GM18526 (cell line): ENCODE results near the gene HSPB6.

Experiments
- POLR2A ChIP-seq: IDR thresholded peaks from 3 replicates; pipeline ENCODE4 v1.6.1; 2011; ENCODE audit not compliant: insufficient read length; ENCODE audit errors: extremely low read depth

Gene HSPB6, protein sequence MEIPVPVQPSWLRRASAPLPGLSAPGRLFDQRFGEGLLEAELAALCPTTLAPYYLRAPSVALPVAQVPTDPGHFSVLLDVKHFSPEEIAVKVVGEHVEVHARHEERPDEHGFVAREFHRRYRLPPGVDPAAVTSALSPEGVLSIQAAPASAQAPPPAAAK

DNA sequence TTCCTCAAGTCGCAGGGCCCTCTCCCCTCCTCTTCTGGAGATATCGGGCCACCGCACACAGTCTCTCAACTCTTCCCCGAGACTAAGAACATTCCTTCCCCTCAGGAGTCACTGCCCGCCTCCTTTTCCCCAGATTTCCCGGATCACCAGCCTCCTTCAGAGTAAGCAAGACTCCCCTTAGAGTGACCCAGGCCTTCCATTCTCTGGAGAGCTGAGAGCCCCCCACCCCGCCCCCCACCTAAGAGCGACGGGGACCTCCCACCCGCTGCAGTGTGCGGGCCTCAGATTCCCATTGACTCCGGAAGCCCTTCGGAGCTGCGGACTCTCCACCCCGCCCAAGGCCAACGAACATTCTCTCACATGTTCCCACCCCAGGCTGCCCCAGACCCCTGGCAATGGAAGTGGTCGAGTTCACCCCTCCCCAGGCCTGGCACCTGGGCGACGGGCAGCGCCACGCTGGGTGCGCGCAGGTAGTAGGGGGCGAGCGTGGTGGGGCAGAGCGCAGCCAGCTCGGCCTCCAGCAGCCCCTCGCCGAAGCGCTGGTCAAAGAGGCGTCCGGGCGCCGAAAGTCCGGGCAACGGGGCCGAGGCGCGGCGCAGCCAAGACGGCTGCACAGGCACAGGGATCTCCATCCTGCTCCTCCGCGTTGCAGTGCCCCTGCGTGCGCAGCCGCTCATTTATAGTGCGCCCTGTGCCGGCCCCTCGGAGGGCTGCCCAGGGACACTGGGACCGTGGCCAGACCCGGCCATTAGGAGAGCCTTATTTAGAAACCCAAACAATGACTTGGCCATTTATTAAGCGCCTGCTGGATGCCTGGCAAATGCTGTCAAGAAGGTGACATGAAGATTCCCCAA lies at the start of gene HSPB6:
TSS of gene HSPB6 (minus strand) at position 653 of the 854 bp plus-strand sequence. CDS start at position 632, 21 bp downstream.
- no peak for TF ChIP-seq POLR2A

DNA sequence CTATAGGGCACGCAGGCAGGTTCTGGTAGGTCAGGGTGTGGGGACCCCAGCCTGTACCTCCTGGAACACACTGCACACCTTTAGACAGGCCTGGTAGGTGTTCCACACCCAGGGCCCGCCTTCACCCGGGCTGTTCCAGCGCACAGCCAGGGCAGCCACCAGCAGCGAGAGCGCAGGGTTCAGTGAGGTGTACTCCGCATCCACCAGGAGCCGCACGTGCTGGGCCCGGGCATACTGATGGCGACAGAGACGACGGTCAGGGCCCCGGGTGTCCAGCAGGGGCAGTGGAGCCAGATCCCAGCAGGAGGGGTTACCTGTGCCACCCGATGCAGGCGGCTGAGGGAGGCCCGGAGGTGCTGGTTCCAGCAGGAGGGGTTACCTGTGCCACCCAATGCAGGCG lies 49.8 kb upstream of the HSPB6 start:
- no peak for TF ChIP-seq POLR2A

DNA sequence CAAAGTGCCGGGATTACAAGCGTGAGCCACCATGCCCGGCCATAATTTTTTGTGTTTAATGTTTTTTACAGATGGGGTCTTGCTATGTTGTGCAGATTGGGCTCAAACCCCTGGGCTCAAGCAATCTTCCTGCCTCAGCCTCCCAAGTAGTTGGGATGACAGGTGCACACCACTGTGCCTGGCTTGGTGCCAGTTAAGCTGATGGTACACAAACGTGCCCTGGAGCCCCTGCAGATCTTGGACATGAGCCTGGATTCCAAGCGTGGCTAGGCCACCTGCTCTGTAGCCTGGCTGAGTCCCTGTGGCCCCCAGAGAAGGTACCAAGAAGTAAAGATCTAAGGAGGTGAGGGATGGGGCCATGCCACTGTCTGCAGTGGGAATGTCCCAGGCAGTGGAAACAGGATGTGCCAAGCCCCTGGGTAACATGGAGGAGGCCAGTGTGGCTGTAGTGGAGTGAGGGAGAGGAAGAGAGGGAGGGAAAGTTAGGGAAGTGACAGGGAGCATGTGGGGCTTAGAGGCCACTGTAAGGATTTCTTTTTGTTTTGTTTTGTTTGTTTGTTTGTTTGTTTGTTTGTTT lies 48.8 kb upstream of the HSPB6 start:
- TF ChIP-seq POLR2A, result no peak

DNA sequence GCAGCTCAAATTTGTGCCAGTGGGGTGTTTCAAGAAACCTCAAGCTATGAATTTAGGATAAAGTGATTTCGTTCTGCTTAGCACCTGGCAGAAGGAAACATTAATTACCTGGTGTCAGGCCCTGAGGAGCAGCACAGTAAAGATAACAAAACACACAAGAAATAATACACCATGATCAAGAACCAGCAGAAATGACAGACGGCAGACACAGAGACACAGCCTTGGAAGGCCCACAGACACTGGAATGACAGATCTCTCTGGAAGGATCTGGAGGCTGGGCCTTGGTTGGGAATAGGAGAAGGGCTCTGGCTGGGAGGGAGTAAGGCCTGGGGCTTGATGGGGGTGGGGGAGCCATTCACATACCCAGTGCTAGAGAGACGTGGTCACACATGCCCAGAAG lies 45.0 kb upstream of the HSPB6 start:
- no peak for TF ChIP-seq POLR2A

DNA sequence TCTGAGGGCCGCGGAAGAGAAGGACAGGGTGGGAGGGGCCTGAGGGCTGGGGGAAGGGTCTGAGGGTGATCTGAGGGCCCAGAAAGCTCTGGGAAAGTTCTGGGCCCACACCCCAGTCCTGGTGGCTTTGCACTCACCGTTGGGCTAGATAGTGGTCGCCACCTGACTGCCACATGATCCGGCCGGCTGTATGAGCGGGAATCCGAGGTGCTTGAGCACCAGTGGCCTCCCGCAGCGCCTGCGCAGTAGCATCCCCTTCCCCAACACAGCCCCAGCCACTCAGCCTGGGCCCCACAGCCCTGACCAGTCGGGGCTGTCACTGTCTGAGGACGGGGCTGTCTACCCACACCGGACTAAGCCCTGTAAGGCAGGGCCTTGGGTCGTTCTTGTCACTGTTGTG lies 40.8 kb upstream of the HSPB6 start:
- TF ChIP-seq POLR2A, result no peak

DNA sequence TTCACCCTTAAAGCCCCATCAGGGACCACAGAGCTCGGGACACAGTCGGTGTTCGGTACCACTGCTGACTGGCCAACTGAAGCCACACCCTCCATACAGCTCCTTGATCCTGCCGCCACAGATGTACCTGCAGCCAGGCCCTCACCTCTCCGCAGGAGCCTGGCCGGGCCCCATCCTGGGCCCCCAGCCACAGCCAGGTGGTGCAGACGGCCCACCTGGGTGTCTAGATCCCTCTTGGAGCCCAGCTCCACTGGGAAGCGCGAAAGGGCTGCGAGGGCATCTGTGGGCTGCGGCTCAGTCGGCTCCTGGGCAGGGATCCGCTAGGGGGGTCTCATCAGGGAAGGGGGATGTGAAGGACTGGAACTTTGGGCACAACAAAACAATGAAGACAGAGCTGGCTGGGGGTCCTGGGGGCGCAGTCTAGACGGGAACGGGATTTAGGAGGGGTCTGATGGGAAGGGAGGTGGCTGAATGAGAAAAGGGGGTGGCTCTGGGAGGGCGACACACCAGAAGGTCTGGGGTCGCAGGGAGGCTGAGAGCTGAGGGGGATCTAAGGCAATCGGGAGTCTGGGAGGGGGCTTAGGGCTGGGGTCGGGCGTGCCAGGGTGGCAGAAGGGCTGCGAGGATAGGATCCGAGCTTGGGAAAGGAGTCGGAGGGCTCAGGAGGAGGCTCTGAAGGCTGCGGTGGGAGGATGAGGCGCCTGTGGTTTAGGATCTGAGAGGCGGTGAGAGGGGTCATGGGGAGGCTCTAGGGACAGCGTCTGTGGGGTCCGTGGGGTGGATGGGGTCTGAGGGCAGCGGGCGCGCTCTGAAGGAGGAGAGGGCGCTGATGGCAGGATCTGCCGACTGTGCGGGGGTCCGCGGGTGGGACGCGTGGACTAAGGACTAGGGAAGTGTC lies 40.1 kb upstream of the HSPB6 start:
- no peak for TF ChIP-seq POLR2A

DNA sequence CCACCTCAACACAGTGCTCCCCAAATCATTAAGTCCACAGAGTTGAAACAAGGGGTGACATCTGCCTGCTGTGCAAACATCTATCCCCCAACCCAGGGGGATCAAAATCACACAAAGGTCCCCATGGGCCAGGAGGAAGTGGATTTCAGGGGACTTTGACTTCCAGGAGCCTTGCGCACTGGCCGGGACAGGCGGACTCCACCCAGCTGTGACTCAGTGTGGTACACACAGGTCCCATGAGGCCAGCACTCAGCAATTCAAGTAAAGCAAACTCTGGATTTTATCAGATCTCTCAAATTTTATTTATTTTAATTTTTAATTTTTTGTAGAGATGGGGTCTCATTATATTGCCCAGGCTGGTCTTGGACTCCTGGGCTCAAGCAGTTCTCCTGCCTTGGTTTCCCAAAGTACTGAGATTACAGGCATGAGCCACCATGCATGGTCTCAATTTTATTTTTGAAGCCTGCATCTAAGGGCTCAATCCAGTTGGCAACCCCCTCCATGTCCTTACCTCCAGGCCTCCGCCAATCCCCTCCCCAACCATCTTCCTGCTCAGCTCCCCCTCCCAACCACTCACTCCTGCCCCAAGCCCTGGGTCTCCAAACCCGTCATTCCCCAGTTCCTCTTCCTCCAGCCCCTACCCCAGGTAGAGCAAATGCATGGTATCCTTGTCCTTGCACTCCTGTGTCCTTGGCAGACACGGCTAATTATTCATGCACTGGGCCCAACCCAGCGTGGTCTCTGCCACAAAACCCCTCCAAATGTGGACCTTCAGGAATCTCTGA lies 36.7 kb upstream of the HSPB6 start:
- TF ChIP-seq POLR2A, result no peak

DNA sequence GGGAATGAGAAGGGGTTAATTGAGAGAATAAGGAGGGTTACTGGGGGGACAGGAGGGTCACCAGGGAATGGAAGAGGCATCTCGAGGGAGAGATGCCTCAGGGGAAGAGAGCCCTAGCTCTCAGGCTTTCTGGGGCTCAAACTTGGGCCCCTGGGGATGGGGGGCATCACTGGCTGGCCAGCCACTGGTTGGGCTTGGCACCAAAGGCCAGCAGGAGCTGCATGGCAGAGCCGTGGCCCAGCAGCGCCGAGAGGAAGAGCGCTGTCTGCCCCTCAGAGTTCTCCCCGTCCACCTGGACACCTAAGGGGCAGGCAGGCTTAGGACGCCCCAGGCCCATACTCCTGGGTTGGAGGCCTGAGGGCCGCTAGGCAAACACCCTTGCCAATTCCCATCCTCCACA lies 36.1 kb upstream of the HSPB6 start:
- TF ChIP-seq POLR2A, result no peak

DNA sequence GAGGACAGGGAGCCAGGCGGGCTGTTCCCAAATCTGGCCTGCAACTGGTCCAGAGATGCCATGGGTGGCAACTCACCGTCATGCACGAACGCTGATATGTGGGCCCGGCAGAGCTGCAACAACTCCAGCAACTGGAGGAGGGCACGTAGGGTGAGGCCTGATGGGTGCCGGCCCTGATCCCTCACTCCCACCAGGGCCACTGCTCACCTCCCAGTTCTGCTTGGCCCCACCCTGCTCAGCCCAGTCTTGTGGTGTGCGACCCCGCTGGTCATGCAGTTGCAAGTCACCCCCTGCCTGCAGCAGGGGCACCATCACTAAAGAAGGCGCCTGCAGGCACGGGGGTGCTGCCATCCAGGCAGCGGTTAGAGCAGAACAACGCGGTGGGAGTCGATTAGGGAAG lies 35.5 kb upstream of the HSPB6 start:
- TF ChIP-seq POLR2A, result no peak

DNA sequence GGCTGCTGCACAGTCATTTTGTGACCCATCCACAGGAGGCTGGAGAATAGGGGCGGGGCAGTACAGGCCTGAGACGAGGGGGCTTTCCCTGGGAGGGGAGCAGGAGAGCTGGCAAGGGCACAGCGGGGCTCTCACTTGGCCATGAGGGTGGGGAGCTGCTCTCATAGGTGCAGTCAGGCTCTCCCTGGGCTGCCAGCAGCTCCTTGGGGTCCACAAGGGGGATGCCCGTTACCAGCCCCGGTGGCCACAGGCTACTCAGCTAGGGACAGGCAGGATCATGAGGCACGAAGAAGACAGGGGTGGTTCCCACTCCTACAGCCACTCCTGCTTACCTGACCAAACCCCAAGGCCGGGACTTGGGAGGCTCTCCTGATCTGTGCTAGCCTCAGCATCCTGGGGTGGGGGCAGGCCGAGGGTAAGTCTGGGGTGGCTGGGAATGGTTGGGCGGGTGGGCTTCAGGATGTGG lies 35.0 kb upstream of the HSPB6 start:
- TF ChIP-seq POLR2A, result no peak

DNA sequence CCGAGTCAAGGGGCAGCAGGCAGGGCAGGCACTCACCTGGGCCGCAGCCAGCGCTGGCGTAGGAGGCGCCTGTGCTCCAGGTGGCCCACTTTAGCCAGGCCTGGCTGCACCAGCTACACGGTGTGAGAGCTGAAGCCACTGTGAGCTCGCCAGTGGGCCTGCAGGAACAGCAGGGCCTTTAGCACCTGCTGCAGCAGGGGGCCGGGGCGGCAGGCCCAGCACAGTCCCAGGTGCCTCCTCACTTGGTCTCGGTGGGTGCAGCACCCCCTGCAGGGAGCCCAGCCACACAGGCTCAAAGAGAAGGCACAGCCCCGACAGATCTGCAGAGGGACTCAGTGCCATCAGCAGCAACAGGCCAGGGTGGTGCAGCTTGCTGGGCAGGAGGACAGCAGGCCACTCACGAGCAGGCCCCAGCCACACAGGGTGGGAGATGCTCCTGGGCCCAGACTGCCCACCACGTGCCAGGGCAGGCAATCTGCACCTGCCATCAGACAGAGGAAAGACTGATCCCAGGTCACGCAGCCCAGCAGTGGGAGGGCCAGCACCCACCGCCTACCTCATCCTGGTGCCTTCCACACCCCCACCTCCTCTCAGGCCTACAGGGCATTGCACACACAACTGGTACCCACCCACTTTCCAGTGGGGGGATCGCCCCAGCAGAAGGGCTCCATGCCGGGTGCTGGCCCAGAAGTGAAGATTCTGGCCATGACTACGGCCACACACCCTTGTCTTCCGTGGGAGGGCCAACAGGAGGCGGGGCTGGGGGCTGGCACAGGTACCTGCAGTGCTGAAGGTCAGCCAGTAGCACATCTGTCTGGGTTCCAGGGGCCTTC lies 34.4 kb upstream of the HSPB6 start:
- no peak for TF ChIP-seq POLR2A

DNA sequence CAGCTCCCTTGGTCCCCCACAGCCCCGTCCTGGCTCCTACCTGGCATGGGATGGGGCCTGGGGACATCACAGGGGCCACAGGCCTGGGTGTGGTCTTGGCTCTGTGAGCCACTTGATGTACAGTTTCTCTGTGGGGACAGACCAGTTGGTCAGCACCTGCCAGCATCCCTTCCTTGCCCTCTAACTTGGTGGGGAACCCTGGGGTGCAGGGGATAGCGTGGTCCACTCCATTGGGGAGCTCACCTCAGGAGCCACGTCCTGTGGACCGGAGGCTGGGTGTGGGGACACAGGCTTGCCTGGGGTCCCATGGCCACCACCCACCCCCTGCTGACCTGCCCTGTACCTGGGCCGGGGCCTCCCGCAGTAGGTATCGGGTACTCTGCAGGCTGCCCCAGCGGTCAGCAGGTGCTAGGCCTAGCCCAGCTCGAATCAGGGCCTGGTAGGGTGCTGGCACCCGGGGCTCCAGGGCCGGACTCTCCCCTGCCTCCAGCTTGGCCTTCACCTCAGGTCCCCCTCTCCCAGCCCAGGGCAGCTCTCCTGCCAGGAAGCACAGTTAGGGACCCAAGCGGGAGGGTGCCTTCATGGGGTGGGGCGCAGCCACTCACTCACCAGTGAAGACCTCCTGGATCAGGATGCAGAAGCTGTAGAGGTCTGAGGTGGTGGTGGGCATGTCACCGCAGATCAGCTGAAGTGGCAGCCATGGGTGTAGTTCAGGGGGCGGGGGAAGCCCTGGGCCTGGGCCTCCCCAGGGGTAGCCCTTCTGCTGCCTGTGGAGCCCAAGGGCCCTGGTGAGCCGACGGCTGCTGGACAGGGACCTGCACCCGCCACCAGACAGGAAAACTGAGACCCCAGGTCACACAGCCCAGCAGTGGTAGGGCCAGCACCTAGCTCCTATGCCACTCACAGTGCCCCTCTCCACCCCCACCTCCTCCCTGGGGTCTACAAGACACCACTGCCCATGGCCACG lies 33.4 kb upstream of the HSPB6 start:
- no peak for TF ChIP-seq POLR2A
